HG03342 (cell line): ENCODE measurements around the gene AGPS.
"Not testable (repeated sequence)": the region's sequence is repeated elsewhere in the genome, so short reads cannot be mapped to it uniquely, and the experiment has no call there.

ENCODE experiments used
- ATAC-seq: cut with Tn5 transposase; IDR thresholded peaks from one replicate; pipeline ENCODE4 v1.9.1; 2021; ENCODE audit warnings: mild to moderate bottlenecking, moderate library complexity; ENCODE audit not compliant: unreplicated experiment

AGPS gene

GRCh38 chr2:177392373-177393202 is at the start of gene AGPS:
Gene AGPS, plus strand, starts transcription at chr2:177392773. Its CDS starts 17 bp downstream, at chr2:177392790.
- ATAC-seq: peak; percentile 85

DNA sequence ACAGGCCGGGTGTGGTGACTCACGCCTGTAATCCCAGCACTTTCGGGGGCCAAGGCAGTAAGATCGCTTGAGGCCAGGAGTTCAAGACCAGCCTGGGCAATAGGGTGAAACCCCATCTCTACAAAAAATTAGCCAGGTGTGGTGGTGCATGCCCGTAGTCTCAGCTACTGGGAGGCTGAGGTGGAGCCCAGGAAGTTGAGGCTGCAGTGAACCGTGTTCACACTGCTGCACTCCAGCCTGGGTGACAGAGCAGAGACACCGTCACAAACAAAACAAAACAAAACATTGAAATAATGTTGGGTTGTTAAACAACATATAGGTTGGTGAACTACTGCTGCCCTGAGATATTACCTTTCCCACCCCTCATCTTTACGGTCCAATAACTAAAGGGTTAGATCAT is 48.8 kb upstream of the AGPS start:
- ATAC-seq: no peak

DNA sequence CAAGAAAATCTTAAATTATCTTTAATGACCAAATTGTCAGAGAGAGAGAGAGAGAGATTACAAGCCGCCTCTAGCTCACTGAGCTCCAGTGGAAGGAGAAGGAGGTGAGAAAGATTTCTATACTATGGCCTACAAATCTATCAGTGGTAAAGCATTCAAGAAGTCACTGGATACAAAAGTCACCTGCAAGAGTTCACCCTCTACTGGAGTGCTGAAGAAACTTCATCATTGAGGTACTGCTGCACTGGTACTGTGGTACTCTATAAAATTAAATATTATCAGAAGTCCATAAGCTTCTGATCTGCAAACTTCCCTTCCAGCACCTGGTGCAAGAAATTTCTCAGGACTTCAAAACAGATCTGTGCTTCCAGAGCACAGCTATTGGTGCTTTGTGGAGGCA is 48.3 kb upstream of the AGPS start:
- ATAC-seq: no peak

GRCh38 chr2:177346192-177346591 is 46.4 kb upstream of the AGPS start:
- no peak for ATAC-seq

DNA sequence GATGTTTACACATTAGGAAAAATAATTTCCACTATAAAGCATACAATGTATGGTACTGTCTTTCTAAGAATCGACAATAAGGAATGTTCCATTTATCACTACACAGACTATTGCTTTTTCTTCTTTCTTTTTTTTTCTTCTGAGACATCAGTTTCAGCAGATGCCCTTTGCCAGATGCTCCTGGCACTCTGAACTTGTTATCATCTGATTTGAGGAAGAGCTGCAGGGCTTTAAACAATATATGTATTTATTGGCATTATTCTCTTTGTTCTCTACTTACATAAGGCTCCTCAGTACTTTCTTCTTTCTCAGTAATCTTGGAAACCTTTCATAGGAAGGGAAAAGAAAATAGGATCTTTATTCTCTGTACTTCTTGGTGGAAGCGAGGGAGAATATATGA is 45.0 kb upstream of the AGPS start:
- no peak for ATAC-seq

DNA sequence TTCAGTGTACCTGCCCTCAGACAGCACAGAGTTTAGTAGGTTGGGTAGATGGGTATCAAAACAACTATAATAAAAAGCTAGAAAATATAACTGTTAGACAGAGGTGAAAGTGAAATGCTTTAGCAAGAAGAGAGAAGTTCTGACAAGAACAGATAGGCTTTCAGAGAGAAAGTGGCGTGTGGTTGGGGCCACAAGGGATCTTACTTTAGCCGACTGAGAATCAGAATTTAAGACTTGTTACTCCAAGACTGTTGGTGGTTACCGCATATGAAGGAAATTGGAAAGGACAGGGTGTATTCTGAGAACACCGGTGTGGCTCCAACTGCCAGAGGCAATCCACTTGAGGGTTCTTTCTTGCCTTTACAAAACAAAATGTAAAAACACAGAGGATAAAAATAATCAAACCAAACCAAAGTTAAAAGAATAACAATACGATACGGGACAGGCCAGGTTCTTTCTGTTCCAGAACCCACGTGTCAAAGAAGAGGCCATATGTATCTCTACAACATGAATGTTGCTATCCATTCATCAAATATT is 44.4 kb upstream of the AGPS start:
- no peak for ATAC-seq

GRCh38 chr2:177348733-177349693 is 43.6 kb upstream of the AGPS start:
- ATAC-seq: no peak

DNA sequence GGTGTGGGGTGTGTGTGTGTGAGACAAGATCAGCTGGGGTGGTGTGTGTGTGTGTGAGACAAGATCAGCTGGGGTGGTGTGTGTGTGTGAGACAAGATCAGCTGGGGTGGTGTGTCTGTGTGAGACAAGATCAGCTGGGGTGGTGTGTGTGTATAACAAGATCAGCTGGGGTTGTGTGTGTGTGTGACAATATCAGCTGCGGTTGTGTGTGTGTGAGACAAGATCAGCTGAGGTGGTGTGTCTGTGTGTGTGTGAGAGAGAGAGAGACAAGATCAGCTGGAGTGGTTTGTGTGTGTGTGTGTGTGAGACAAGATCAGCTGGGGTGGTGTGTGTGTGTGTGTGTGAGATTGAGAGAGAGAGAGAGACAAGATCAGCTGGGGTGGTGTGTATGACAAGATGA is 41.9 kb upstream of the AGPS start:
- not testable (repeated sequence) for ATAC-seq

- not testable (repeated sequence) for ATAC-seq
Observed at GRCh38 chr2:177351121-177351520, 41.5 kb upstream of the AGPS start.

DNA sequence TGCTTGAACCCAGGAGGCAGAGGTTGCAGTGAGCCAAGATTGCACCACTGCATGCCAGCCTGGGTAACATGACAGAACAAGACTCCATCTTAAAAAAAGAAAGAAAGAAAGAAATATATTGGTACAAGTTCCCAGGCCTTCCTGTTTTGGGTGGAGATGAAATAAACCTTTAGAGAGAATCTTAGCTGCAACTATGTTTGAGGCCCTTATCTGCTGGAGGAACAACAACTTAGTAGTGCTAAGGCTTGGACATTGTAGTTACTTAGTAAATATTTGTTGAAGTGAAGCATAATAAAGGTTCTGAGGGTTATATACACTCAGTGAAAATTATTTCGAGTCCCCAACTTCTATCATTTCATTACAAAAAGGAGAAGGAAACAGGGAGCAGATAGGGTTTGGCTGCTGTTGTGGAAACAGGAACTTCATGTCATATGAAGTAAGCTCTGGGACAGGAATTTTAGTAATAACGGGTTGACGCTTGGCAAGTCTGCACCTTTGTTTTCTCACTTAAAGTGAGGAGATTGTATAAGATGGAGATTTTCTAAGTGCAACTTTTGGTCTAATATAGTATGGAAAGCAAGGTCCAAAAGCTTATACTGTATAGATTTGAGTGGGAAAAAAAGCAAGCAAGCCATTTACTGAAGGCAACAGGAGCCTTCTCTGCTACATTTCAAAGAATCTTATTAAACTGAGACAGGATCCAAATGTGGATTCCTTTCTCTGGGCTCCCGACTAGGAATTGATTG is 40.0 kb upstream of the AGPS start:
- ATAC-seq: no peak

DNA sequence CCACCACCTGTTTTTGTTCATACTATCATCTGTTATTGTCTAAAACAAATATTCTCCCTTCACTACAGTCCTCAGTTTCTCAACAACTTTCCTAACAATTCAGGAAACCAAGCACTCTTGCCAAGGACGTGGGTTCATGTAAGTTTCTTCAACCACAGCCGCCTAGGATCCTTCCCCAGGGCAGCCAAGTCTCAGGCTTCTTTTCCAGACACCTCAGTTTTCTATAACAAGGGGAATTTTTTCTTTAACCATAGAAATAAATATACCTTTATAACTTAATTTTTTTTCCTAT is 39.4 kb upstream of the AGPS start:
- ATAC-seq: no peak

DNA sequence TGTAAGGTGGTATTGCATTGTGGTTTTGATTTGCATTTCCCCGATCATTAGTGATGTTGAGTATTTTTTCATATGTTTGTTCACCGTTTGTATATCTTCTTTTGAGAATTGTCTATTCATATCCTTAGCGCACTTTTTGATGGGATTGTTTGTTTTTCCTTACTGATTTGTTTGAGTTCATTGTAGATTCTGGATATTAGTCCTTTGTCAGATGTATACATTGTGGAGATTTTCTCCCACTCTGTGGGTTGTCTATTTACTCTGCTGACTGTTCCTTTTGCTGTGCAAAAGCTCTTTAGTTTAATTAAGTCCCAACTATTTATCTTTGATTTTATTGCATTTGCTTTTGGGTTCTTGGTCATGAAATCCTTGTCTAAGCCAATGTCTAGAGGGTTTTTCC is 38.0 kb upstream of the AGPS start:
- ATAC-seq: not testable (repeated sequence)

DNA sequence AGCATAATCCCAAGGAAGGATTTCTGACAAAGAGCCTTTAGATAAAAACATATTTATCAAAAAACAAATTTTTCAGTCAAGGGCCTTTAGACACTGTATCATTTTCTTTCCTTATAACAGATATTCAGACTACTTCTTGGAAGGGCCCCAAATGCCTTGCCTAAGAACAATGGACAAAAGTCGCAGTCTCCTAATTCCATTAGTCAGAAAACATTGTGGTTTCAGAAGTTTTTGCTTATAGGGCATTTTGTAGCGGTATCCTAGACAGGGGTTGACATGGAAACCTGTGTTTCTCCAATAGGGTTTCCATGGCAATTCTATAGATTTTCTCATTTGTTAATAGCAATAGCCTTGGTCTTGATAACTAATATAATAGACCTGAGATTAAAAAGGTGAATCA is 36.7 kb upstream of the AGPS start:
- ATAC-seq: no peak

DNA sequence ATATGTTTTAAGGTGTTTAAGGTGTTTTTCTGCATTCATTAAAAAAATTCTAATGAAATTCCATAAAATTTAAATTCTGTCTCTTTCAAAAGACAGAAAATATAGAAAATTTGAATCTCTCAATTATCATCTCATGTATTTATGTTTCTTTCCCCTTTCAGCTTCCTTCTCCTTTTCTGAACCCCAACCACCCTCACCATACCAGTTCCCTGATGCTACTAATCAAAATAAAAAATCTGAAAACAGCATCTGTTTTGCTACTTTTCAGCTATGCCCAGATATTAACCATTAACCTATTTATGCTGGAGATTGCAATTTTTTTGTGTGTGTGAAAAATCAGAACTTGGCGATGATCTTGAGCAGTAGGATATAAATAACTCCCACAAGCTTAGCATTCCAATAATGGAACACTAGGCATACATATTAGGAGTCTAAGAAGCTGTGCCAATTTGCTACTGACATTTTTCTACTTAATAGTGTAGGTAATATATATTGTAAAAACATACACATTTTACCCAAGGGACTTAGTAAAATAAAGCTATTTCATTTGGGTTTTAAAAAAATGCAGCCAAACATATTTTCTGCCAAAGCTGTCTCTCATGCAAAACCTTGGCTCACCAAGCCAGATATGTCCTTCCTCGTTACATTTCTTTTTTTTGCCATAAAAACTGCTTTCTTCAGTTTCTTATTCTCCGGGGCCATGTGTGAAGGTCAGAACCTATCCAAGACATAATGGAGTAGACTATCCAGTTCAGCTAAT is 32.6 kb upstream of the AGPS start:
- ATAC-seq: no peak

GRCh38 chr2:177362499-177362898 is 30.1 kb upstream of the AGPS start:
- no peak for ATAC-seq

- ATAC-seq: no peak
Observed at GRCh38 chr2:177363332-177363731, 29.2 kb upstream of the AGPS start.

DNA sequence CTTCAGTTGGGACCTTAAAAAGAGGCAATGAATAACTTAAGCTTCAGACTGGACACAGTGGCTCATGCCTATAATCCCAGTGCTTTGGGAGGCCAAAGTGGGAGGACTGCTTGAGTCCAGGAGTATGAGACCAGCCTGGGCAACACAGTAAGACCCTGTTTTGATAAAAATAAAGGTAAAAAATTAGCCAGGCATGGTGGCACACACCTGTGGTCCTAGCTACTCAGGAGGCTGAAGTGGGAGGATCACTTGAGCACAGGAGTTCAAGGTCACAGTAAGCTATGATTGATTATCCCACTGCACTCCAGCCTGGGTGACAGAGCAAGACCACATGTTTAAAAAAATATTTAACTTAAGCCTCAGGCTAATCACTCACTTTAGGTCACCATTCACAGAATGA is 26.8 kb upstream of the AGPS start:
- ATAC-seq: not testable (repeated sequence)

GRCh38 chr2:177368023-177368422 is 24.6 kb upstream of the AGPS start:
- not testable (repeated sequence) for ATAC-seq

DNA sequence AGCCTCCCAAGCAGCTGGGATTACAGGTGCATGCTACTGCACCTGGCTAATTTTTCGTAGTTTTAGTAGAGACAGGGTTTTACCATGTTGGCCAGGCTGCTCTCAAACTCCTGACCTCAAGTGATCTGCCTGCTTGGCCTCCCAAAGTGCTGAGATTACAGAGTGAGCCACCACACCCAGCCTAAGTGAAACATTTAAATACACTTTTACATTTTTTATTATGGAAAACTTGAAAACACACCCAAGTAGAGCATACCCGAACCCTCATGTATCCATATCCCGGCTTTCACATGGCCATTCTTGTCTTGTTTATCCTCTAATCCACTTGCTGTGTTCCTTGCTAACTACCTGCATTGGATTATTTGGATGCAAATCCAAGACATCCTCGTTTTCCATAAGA is 13.2 kb upstream of the AGPS start:
- ATAC-seq: no peak

GRCh38 chr2:177380181-177380580 is 12.4 kb upstream of the AGPS start:
- no peak for ATAC-seq
